T1000 (cell line): ENCODE measurements around the gene TTLL5.
A peak's percentile ranks its signal among the peaks of the same experiment; 100 is the strongest.

ENCODE experiments used
- DNase-seq: peaks from one replicate; lab custom pipeline; 2025; ENCODE audit warnings: mixed read lengths; lab: John Stamatoyannopoulos, UW

The TTLL5 gene

GRCh38 chr14:75702616-75703261 lies 41.7 kb downstream of the TTLL5 start:
- no peak for DNase-seq

DNA sequence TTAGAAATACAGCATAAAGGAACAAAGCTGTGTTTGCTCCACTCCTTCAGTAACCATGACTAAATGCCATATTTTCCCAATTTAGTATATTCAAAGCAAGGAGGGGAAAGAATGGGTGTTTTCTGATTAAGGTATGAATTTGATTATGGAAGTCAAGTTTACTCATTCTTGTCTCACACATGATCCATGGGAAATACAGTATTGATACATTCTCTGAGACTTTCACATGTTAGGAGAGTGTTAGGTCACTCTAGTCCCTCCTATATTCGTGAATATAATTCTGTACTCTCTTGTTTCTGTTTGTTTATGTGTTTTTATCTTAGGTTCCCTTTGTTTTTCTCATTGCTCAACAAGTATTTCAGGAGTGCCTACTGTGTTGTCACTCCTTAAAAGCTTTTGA lies 42.4 kb downstream of the TTLL5 start:
- DNase-seq, result no peak

DNA sequence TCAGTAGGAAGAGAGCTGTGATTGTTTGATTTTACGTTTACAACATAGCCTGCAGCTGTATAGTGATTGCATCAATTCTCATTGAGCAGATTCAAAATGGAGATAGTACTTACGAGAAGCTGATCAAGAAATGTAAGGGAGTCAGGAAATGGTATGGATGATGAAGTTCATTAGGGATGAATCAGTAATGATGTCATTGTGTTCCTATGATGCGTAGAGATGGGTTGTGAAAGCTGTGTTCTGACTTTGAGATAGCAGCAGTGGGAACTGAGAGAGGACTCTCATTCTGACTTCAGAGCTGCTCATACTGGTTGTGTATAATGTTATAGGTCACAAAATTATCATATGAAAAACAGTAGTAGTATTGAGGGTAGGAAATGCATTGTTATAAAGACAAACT lies 44.0 kb downstream of the TTLL5 start:
- DNase-seq, result no peak

- DNase-seq, result no peak
Measured at GRCh38 chr14:75709207-75709812, 48.3 kb downstream of the TTLL5 start.

DNA sequence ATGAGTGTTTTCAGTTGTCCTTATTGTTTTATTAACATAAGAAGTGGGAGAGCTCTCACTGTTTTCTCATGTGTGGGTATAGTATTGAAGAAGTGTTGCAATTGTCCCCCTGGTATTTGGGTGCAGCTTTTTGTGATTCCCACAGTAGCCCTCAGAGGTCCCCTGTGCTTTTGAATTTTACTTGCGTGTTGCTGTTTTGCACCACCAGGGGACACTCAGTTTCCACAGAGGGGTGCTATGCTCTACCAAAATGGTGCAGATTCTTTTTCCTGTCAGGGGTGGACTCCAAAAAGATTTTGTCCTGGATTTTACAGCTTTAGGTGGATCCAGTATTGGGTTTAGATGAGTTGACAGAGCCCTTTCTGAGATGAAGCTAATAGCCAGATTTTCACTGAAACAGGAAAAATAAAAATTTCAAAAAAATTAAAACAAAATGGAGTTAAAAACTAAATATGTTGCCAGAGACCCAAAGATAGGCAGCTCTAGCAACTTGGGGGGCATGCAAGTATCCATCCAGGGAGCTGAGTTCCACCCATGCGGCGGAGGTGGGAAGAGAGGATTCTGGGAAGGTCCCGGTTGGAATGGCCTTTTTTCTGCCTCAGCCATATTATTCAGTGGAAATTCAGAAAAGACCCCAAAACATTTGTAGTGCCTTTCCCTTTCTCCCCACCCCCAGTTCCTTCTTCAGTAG lies 50.2 kb downstream of the TTLL5 start:
- no peak for DNase-seq

DNA sequence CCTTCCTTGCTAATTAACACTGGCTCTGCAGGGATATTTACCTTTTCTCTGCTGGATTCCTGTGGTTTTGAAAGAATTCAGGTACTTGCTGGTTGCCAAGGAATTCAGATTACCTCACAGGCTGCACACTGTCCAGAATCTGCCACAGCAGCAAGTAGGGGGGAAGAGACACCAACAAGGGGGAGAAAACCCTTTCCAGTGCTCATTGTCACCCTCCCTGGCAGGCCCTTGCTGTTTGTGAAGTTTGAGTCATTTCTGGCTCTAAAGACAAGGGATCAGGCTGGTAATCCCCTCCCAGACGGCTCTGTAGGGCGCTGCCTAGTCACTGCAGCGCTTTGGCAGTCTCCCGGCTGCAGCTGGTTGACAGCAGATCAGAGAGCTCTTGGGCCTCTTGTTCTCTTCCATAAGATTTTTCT lies 50.8 kb downstream of the TTLL5 start:
- DNase-seq, result peak; percentile 74

GRCh38 chr14:75714991-75715390 lies 53.9 kb downstream of the TTLL5 start:
- no peak for DNase-seq

DNA sequence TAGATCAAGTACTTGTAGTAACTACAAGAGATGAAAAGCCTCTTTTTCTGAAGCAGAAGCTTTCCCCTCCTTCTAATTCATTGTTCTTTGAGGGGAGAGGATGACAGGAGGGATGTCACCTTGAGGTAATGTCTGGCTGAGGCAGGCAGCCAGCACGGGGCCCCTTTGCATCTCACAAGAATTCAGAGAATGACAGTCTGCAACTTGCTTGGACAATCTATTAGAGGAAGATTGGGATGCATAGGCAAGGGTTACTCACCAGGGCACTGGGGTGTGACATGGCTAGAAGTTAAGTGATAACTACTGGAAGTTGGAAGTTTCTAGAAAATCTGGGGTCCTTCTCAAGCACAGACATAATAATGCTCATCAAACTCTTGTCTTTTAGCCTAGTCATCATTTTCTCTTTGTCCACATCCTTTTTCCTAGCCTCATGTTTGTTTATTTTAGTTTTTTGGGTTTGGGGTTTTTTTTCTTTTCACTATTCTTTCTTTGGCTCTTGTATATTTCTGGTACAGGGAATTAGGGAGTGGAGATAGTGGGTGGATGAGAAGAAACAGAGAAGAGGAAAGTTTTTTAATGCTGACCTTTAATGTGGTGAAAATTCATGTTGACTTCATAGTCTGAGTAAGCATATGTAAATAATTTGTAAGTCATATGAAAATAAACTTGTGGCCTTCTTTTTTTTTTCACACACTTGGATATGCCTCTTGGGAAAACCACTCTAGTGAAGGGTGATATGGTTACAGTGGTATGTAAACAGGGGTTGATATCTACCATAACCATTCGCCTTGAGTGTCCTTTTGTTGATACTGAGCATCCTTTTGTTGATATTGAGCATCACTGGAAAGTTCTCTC lies 55.1 kb downstream of the TTLL5 start:
- DNase-seq, result no peak

GRCh38 chr14:75717729-75718128 lies 56.7 kb downstream of the TTLL5 start:
- DNase-seq, result no peak

- DNase-seq, result no peak
Measured at GRCh38 chr14:75718199-75718598, 57.2 kb downstream of the TTLL5 start.

DNA sequence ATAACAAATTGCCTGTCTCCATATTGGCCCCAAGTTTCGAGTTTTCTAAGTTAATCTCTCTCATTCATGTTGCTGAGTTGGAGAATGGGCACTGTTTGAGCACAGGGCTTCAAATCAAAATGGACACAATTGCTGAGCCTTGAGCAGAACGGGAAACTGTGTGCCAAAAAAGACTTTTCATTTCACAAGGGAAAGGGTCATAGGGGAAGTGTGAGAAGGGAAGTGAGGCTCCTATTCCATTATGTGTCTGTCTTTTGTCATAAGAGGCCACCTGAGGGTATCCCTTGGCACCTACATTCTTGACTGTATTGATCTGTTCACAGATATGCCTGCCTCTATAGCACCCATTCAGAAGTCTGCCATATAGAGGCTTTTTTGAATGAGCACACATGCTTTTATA lies 59.1 kb downstream of the TTLL5 start:
- no peak for DNase-seq

- DNase-seq, result no peak
Measured at GRCh38 chr14:75720842-75721498, 59.9 kb downstream of the TTLL5 start.

GRCh38 chr14:75723716-75724115 lies 62.7 kb downstream of the TTLL5 start:
- DNase-seq, result no peak

- no peak for DNase-seq
Measured at GRCh38 chr14:75724414-75725204, 63.6 kb downstream of the TTLL5 start.

GRCh38 chr14:75725481-75725880 lies 64.4 kb downstream of the TTLL5 start:
- DNase-seq, result no peak

DNA sequence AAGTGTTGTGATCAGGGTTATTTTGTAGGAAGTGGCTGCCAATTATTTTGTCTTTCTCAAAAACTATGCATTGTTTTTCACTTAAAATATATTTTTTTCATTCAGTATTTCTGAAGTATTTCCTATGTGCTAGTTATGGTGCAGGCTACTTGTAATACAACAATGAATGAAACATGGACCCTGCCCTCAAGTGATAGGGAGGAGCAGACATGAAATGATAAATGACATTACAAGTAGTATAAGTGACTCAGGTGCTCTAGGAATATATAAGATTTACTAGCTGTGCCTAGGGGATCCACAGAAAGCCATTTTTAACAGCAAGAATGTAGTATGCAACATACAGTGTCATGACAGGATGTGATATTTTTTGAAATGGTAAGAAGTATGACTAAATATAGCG lies 65.3 kb downstream of the TTLL5 start:
- DNase-seq, result no peak

DNA sequence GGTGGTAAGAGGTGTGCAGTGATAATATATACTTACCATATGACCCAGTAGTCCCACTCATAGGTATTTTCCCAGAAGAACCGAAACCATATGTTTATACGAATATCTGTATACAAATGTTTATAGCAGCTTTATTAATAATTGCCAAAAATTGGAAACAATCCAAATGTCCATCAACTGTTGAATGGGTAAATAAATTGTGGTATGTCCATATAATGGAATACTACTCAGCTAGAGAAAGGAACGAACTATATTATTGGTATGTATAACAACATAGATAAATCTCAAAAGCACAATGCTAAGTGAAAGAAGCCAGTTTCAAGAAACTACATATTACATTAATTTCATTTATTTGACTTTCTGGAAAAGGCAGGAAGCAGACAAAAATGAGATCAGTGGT lies 66.1 kb downstream of the TTLL5 start:
- DNase-seq, result no peak

- DNase-seq, result no peak
Measured at GRCh38 chr14:75732888-75733287, 71.8 kb downstream of the TTLL5 start.

- DNase-seq, result no peak
Measured at GRCh38 chr14:75734854-75735253, 73.8 kb downstream of the TTLL5 start.

- DNase-seq, result no peak
Measured at GRCh38 chr14:75736845-75737485, 75.9 kb downstream of the TTLL5 start.

GRCh38 chr14:75738192-75738591 lies 77.1 kb downstream of the TTLL5 start:
- no peak for DNase-seq
